HG02852 (cell line): ENCODE results near the gene ARHGAP26.

Source experiments
- ATAC-seq: cut with Tn5 transposase; IDR thresholded peaks from one replicate; pipeline ENCODE4 v1.9.1; 2021; ENCODE audit warnings: mild to moderate bottlenecking, moderate library complexity; ENCODE audit not compliant: unreplicated experiment

ARHGAP26 gene

GRCh38 chr5:143128412-143129071 lies 358.4 kb downstream of the ARHGAP26 start:
- ATAC-seq = no peak

- no peak for ATAC-seq
Measured at GRCh38 chr5:143129203-143129602, 359.0 kb downstream of the ARHGAP26 start.

- ATAC-seq = no peak
Measured at GRCh38 chr5:143129910-143130612, 359.9 kb downstream of the ARHGAP26 start.

- no peak for ATAC-seq
Measured at GRCh38 chr5:143130613-143131305, 360.6 kb downstream of the ARHGAP26 start.

GRCh38 chr5:143131972-143132371 lies 361.8 kb downstream of the ARHGAP26 start:
- ATAC-seq = no peak

GRCh38 chr5:143132739-143133138 lies 362.6 kb downstream of the ARHGAP26 start:
- ATAC-seq = no peak

GRCh38 chr5:143133721-143134120 lies 363.5 kb downstream of the ARHGAP26 start:
- ATAC-seq = no peak

- no peak for ATAC-seq
Measured at GRCh38 chr5:143134269-143134668, 364.1 kb downstream of the ARHGAP26 start.

GRCh38 chr5:143134900-143135299 lies 364.7 kb downstream of the ARHGAP26 start:
- ATAC-seq = peak; percentile 94

- no peak for ATAC-seq
Measured at GRCh38 chr5:143135832-143136551, 365.8 kb downstream of the ARHGAP26 start.

- ATAC-seq = no peak
Measured at GRCh38 chr5:143138839-143139238, 368.7 kb downstream of the ARHGAP26 start.

- no peak for ATAC-seq
Measured at GRCh38 chr5:143139585-143139984, 369.4 kb downstream of the ARHGAP26 start.

- ATAC-seq = no peak
Measured at GRCh38 chr5:143140492-143141203, 370.5 kb downstream of the ARHGAP26 start.

GRCh38 chr5:143141652-143142051 lies 371.5 kb downstream of the ARHGAP26 start:
- no peak for ATAC-seq

GRCh38 chr5:143142596-143143435 lies 372.6 kb downstream of the ARHGAP26 start:
- ATAC-seq = no peak

- no peak for ATAC-seq
Measured at GRCh38 chr5:143143973-143144372, 373.8 kb downstream of the ARHGAP26 start.

GRCh38 chr5:143145243-143146160 lies 375.3 kb downstream of the ARHGAP26 start:
- ATAC-seq = no peak

- no peak for ATAC-seq
Measured at GRCh38 chr5:143146161-143146560, 376.0 kb downstream of the ARHGAP26 start.

- ATAC-seq = no peak
Measured at GRCh38 chr5:143147383-143147782, 377.2 kb downstream of the ARHGAP26 start.
